ENCODE results near the gene TMEM117. TPM values are rescaled to one million over a fixed set of nuclear protein-coding genes. Genes with fewer than 3 reads are reported as not detected.

TMEM117 gene
- total RNA-seq, 1 donor from 2014 or later, result 4.0 TPM

Other genes starting within 250 kb of the TMEM117 start
- 5.6 and 8.9 TPM in 2 replicates for gene PUS7L, start 77.3 kb upstream of the TMEM117 start, total RNA-seq
- 11.7 and 14.3 TPM in 2 replicates for gene IRAK4, start 77.1 kb upstream of the TMEM117 start, total RNA-seq
- gene TWF1, start 29.8 kb upstream of the TMEM117 start, total RNA-seq, result 89.6 and 95.4 TPM in 2 replicates